ENCODE measurements around the gene SLC17A8.
"Not testable (repeated sequence)": the region's sequence is repeated elsewhere in the genome, so short reads cannot be mapped to it uniquely, and the experiment has no call there.

The SLC17A8 gene

DNA sequence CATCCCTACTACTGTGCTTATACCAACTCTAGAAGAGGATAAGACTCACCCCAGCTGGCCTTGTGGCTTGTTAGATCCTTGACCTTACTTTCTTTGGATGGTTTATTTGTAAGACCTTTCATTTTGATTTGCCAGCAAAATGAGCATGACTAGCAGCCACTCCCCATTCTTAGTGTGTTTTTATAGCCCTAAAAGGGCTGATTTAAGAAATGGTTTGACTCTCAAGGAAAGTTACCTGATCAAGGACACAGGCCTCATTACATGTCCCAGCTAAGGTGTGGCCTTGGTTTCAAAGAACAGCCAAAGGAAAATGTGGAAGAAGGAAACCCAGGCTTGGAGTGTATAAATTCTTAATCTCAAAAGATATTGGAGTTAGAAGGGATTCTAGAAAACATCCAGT, 41.4 kb downstream of the SLC17A8 start:
- Histone ChIP-seq H3K4me1 (ENCODE audit: insufficient read depth, low read length) (peaks cover 10% of the 10 kb centered on the region; the same call in 1 of the 2 replicates), H3K27me3 (ENCODE audit: insufficient read depth, low read length) (no peaks in the 10 kb centered on the region), H3K9ac (ENCODE audit: low read depth, low read length) (no peak overlapping the region), H3K9me3 (ENCODE audit: insufficient read depth, low read depth, low read length) (no peaks in the 10 kb centered on the region), H3K4me3 (ENCODE audit: low read length) (no peak overlapping the region), H3K27ac (ENCODE audit: low read length) (no peak overlapping the region), H3K36me3 (ENCODE audit: insufficient read depth, low read depth, low read length) (no peaks in the 10 kb centered on the region)

DNA sequence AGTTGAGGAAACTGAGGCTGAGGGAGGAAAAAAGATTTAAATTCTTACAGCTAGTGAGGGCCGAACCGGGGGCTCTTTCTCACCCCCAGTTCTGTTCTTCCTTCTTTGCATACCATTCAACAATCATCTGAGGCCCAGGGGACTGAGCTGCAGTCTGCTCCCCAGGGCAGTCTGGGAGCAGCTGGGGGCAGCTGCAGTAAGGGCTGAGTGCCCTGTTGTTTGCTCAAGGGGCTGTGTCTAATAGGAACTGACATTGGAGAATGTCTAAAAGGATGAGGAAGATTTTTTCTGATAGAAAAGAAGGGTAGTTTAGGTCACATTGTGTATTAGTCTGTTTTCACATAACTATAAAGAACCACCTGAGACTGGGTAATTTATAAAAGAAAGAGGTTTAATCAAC, 42.2 kb downstream of the SLC17A8 start:
- H3K9me3 ChIP-seq (ENCODE audit: insufficient read depth, low read depth, low read length) = no peaks in the 10 kb centered on the region
- H3K36me3 ChIP-seq (ENCODE audit: insufficient read depth, low read depth, low read length) = no peaks in the 10 kb centered on the region
- no peak overlapping the region for H3K9ac ChIP-seq (ENCODE audit: low read depth, low read length)
- no peak overlapping the region for H3K4me3 ChIP-seq (ENCODE audit: low read length)
- H3K4me1 ChIP-seq (ENCODE audit: insufficient read depth, low read length) = peaks cover 10% of the 10 kb centered on the region; the same call in 1 of the 2 replicates
- H3K27ac ChIP-seq (ENCODE audit: low read length) = no peak overlapping the region
- H3K27me3 ChIP-seq (ENCODE audit: insufficient read depth, low read length) = no peaks in the 10 kb centered on the region

- no peak overlapping the region for H3K4me3 ChIP-seq (ENCODE audit: low read length)
- no peak overlapping the region for H3K27ac ChIP-seq (ENCODE audit: low read length)
- H3K9ac ChIP-seq (ENCODE audit: low read depth, low read length) = no peak overlapping the region
- H3K36me3 ChIP-seq (ENCODE audit: insufficient read depth, low read depth, low read length) = no peaks in the 10 kb centered on the region
- peaks cover 10% of the 10 kb centered on the region; the same call in 1 of the 2 replicates for H3K4me1 ChIP-seq (ENCODE audit: insufficient read depth, low read length)
- no peaks in the 10 kb centered on the region for H3K27me3 ChIP-seq (ENCODE audit: insufficient read depth, low read length)
- H3K9me3 ChIP-seq (ENCODE audit: insufficient read depth, low read depth, low read length) = no peaks in the 10 kb centered on the region
Measured at GRCh38 chr12:100401660-100402059, 44.8 kb downstream of the SLC17A8 start.

GRCh38 chr12:100402763-100403162, 45.9 kb downstream of the SLC17A8 start:
- Histone ChIP-seq H3K36me3 (ENCODE audit: insufficient read depth, low read depth, low read length) (no peaks in the 10 kb centered on the region), H3K27ac (ENCODE audit: low read length) (no peak overlapping the region), H3K27me3 (ENCODE audit: insufficient read depth, low read length) (no peaks in the 10 kb centered on the region)

GRCh38 chr12:100403446-100403845, 46.6 kb downstream of the SLC17A8 start:
- no peak overlapping the region for H3K9ac ChIP-seq (ENCODE audit: low read depth, low read length)

More at GRCh38 chr12:100402763-100403162, 45.9 kb downstream of the SLC17A8 start:
- no peak overlapping the region for H3K4me3 ChIP-seq (ENCODE audit: low read length)
- H3K9ac ChIP-seq (ENCODE audit: low read depth, low read length) = no peak overlapping the region
- peaks cover 10% of the 10 kb centered on the region; the same call in 1 of the 2 replicates for H3K4me1 ChIP-seq (ENCODE audit: insufficient read depth, low read length)
- no peaks in the 10 kb centered on the region for H3K9me3 ChIP-seq (ENCODE audit: insufficient read depth, low read depth, low read length)

DNA sequence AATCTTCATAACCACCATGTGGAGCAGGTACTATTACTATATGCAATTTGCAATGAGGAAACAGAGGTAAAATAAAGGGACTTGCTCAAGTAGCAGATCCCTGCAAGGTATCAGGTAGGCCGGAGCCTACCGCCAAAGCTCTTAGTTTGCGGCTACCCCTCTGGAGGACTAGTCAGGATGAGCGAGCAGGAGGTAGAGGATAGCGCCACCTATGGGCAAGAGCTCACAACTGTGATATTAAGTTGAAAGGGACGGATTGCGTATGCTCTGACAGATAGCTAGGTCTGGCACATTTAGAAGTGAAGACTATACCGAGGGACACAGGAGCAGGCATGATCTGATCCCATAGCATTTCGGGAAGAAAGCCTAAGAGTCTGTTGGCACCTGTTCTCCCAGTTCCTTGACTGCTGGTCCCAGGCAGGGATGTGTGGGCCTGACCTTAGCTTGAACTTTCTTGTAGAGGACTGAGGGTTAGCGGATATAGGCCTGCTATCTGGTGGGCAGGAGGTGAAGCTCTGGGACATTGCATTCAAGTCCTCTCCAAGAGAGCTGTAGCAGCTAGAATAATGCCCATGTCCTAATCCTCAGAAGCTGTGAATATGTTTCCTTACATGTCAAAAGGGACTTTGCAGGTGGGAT, 48.0 kb downstream of the SLC17A8 start:
- Histone ChIP-seq H3K9me3 (ENCODE audit: insufficient read depth, low read depth, low read length) (no peaks in the 10 kb centered on the region), H3K36me3 (ENCODE audit: insufficient read depth, low read depth, low read length) (no peaks in the 10 kb centered on the region), H3K27me3 (ENCODE audit: insufficient read depth, low read length) (no peaks in the 10 kb centered on the region), H3K27ac (ENCODE audit: low read length) (no peak overlapping the region), H3K4me3 (ENCODE audit: low read length) (no peak overlapping the region), H3K9ac (ENCODE audit: low read depth, low read length) (no peak overlapping the region), H3K4me1 (ENCODE audit: insufficient read depth, low read length) (peaks cover 6% of the 10 kb centered on the region; the same call in 1 of the 2 replicates)

More at GRCh38 chr12:100403446-100403845, 46.6 kb downstream of the SLC17A8 start:
- H3K4me3 ChIP-seq (ENCODE audit: low read length) = no peak overlapping the region
- H3K27ac ChIP-seq (ENCODE audit: low read length) = no peak overlapping the region
- no peaks in the 10 kb centered on the region for H3K9me3 ChIP-seq (ENCODE audit: insufficient read depth, low read depth, low read length)
- H3K27me3 ChIP-seq (ENCODE audit: insufficient read depth, low read length) = no peaks in the 10 kb centered on the region
- H3K36me3 ChIP-seq (ENCODE audit: insufficient read depth, low read depth, low read length) = no peaks in the 10 kb centered on the region
- H3K4me1 ChIP-seq (ENCODE audit: insufficient read depth, low read length) = peaks cover 10% of the 10 kb centered on the region; the same call in 1 of the 2 replicates

- Histone ChIP-seq H3K4me3 (ENCODE audit: low read length) (no peak overlapping the region), H3K27me3 (ENCODE audit: insufficient read depth, low read length) (no peaks in the 10 kb centered on the region), H3K9ac (ENCODE audit: low read depth, low read length) (no peak overlapping the region), H3K36me3 (ENCODE audit: insufficient read depth, low read depth, low read length) (no peaks in the 10 kb centered on the region), H3K9me3 (ENCODE audit: insufficient read depth, low read depth, low read length) (no peaks in the 10 kb centered on the region), H3K27ac (ENCODE audit: low read length) (no peak overlapping the region), H3K4me1 (ENCODE audit: insufficient read depth, low read length) (peaks cover 7% of the 10 kb centered on the region)
Measured at GRCh38 chr12:100413001-100413400, 56.1 kb downstream of the SLC17A8 start.

DNA sequence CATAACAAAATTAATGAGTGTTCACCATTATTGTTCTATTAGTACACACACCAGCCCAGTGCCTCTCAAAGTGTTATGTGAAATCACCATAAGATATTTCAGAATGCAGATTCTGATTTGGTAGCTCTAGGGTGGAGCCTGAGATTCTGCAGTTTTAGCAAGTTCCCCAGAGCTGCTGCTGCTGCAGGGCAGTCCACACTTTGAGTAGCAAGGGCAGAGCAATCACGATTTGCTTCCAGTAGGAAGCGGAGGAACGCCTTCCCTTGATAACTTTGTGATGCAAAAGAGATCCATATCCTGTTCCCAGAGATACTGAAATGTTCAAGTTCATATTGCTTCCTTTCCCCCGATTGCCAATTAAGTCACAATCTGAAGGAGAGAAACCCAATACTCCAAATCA, 57.9 kb downstream of the SLC17A8 start:
- Histone ChIP-seq H3K4me3 (ENCODE audit: low read length) (no peak overlapping the region), H3K9me3 (ENCODE audit: insufficient read depth, low read depth, low read length) (no peaks in the 10 kb centered on the region), H3K4me1 (ENCODE audit: insufficient read depth, low read length) (peaks cover 7% of the 10 kb centered on the region), H3K36me3 (ENCODE audit: insufficient read depth, low read depth, low read length) (no peaks in the 10 kb centered on the region), H3K9ac (ENCODE audit: low read depth, low read length) (peak overlapping the region; percentile 36; the same call in 1 of the 2 replicates), H3K27me3 (ENCODE audit: insufficient read depth, low read length) (no peaks in the 10 kb centered on the region), H3K27ac (ENCODE audit: low read length) (no peak overlapping the region)

GRCh38 chr12:100422646-100423045, 65.8 kb downstream of the SLC17A8 start:
- no peak overlapping the region for H3K4me3 ChIP-seq (ENCODE audit: low read length)
- no peaks in the 10 kb centered on the region for H3K4me1 ChIP-seq (ENCODE audit: insufficient read depth, low read length)
- H3K27me3 ChIP-seq (ENCODE audit: insufficient read depth, low read length) = no peaks in the 10 kb centered on the region
- no peak overlapping the region for H3K9ac ChIP-seq (ENCODE audit: low read depth, low read length)
- no peak overlapping the region for H3K27ac ChIP-seq (ENCODE audit: low read length)
- H3K36me3 ChIP-seq (ENCODE audit: insufficient read depth, low read depth, low read length) = no peaks in the 10 kb centered on the region
- no peaks in the 10 kb centered on the region for H3K9me3 ChIP-seq (ENCODE audit: insufficient read depth, low read depth, low read length)

GRCh38 chr12:100426145-100426544, 69.3 kb downstream of the SLC17A8 start:
- no peaks in the 10 kb centered on the region for H3K36me3 ChIP-seq (ENCODE audit: insufficient read depth, low read depth, low read length)
- no peak overlapping the region for H3K4me3 ChIP-seq (ENCODE audit: low read length)
- H3K9me3 ChIP-seq (ENCODE audit: insufficient read depth, low read depth, low read length) = no peaks in the 10 kb centered on the region
- no peaks in the 10 kb centered on the region for H3K4me1 ChIP-seq (ENCODE audit: insufficient read depth, low read length)
- no peak overlapping the region for H3K27ac ChIP-seq (ENCODE audit: low read length)
- H3K27me3 ChIP-seq (ENCODE audit: insufficient read depth, low read length) = no peaks in the 10 kb centered on the region
- H3K9ac ChIP-seq (ENCODE audit: low read depth, low read length) = no peak overlapping the region

GRCh38 chr12:100427078-100427477, 70.2 kb downstream of the SLC17A8 start:
- H3K9me3 ChIP-seq (ENCODE audit: insufficient read depth, low read depth, low read length) = no peaks in the 10 kb centered on the region
- no peaks in the 10 kb centered on the region for H3K4me1 ChIP-seq (ENCODE audit: insufficient read depth, low read length)
- H3K36me3 ChIP-seq (ENCODE audit: insufficient read depth, low read depth, low read length) = no peaks in the 10 kb centered on the region
- no peak overlapping the region for H3K27ac ChIP-seq (ENCODE audit: low read length)
- no peaks in the 10 kb centered on the region for H3K27me3 ChIP-seq (ENCODE audit: insufficient read depth, low read length)
- H3K9ac ChIP-seq (ENCODE audit: low read depth, low read length) = no peak overlapping the region
- H3K4me3 ChIP-seq (ENCODE audit: low read length) = no peak overlapping the region

- not testable (repeated sequence) for H3K9me3 ChIP-seq (ENCODE audit: insufficient read depth, low read depth, low read length); H3K4me3 ChIP-seq (ENCODE audit: low read length); H3K9ac ChIP-seq (ENCODE audit: low read depth, low read length); H3K36me3 ChIP-seq (ENCODE audit: insufficient read depth, low read depth, low read length); H3K27me3 ChIP-seq (ENCODE audit: insufficient read depth, low read length); H3K27ac ChIP-seq (ENCODE audit: low read length); H3K4me1 ChIP-seq (ENCODE audit: insufficient read depth, low read length)
Measured at GRCh38 chr12:100430251-100430650, 73.4 kb downstream of the SLC17A8 start.

Data from iPS-20b (cell line).